Mesodermal cell (in vitro differentiated cells): ENCODE measurements around the gene TBX21.

Experiments
- H3K27ac ChIP-seq: 2 replicates; pipeline ENCODE4 v1.7.0; 2013; ENCODE audit warnings: mild to moderate bottlenecking, low read depth, low read length, moderate library complexity; ENCODE audit not compliant: severe bottlenecking
- H3K36me3 ChIP-seq: 2 replicates; pipeline ENCODE4 v1.7.1; 2013; ENCODE audit warnings: mild to moderate bottlenecking, low read length, moderate library complexity; ENCODE audit not compliant: control insufficient read depth, insufficient read depth
- H3K4me1 ChIP-seq: one replicate; pipeline ENCODE4 v1.7.1; 2013; ENCODE audit warnings: mild to moderate bottlenecking, low read length; ENCODE audit not compliant: insufficient read depth, control insufficient read depth, poor library complexity, severe bottlenecking
- H3K4me3 ChIP-seq: 2 replicates; pipeline ENCODE4 v1.7.0; 2013; ENCODE audit warnings: low read length, control low read depth, mild to moderate bottlenecking; ENCODE audit not compliant: insufficient read depth, poor library complexity, severe bottlenecking; ENCODE audit errors: extremely low read depth
- H3K9me3 ChIP-seq: 2 replicates; pipeline ENCODE4 v1.7.1; 2013; ENCODE audit warnings: mild to moderate bottlenecking, low read length, moderate library complexity; ENCODE audit not compliant: control insufficient read depth
- WGBS, 2 experiments: methylation state at CpG; one replicate each; pipeline ENCODE4 v1.1.5; 2013; ENCODE audit warnings: missing lambda C conversion rate in 2 of 2; ENCODE audit not compliant: insufficient coverage in 2 of 2; 5-methylcytosine and 5-hydroxymethylcytosine counted together

The TBX21 gene

DNA sequence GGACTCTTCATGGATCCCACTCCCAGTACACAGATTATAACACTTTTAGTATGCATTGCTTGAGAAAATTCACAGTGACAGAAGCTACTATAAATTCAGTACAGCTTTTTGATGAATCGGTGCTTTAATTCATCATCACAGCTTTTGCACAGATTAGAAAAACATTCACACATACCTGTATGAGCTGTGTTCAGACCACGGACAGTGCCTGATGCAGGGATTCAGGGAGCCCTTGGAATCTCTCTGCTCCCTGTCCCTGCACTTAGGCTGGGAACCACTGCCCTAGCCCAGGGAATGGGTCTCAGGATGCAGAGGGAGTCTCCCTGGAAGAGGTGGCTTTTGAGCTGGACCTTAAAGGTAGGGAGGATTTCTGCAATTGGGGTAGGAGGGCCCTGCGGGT is 25.2 kb upstream of the TBX21 start:
- Histone ChIP-seq H3K4me1 (peaks cover 10% of the 10 kb centered on the region), H3K36me3 (peaks cover 33% of the 10 kb centered on the region), H3K27ac (no peak overlapping the region), H3K4me3 (no peak overlapping the region), H3K9me3 (no peaks in the 10 kb centered on the region)
- WGBS, 2 experiments: 86% methylated on average over 2 of the region's 3 CpGs; no CpG with 5 or more reads in 1 of the 2 experiments

- Histone ChIP-seq H3K4me3 (no peak overlapping the region), H3K4me1 (peaks cover 10% of the 10 kb centered on the region), H3K36me3 (peaks cover 31% of the 10 kb centered on the region), H3K9me3 (no peaks in the 10 kb centered on the region), H3K27ac (no peak overlapping the region)
- 58 to 59% methylated on average over 7 to 15 of the region's 31 CpGs for WGBS, 2 experiments
These were observed 24.6 kb upstream of the TBX21 start for GRCh38 chr17:47708312-47708863.

DNA sequence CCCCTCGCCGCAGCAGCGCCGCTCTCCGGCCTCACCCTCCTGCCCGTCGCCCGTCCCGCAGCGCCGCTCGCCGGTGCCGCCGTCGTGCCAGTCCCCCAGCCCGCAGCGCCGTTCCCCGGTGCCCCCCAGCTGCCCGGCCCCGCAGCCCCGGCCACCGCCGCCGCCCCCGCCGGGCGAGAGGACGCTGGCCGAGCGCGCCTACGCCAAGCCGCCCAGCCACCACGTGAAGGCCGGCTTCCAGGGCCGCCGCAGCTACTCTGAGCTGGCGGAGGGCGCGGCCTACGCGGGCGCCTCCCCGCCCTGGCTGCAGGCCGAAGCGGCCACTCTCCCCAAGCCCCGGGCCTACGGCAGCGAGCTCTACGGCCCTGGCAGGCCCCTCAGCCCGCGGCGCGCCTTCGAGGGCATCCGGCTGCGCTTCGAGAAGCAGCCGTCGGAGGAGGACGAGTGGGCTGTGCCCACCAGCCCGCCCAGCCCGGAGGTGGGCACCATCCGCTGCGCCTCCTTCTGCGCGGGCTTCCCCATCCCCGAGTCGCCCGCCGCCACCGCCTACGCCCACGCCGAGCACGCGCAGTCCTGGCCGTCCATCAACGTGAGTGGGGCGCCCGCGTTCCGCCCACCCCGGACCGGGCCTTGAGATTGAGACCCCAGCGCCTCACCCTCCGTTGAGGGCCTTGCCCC is 24.0 kb upstream of the TBX21 start:
- Histone ChIP-seq H3K4me1 (peaks cover 10% of the 10 kb centered on the region), H3K36me3 (peaks cover 28% of the 10 kb centered on the region), H3K9me3 (no peaks in the 10 kb centered on the region), H3K27ac (no peak overlapping the region), H3K4me3 (no peak overlapping the region)
- 71 to 73% methylated on average over 48 to 78 of the region's 89 CpGs for WGBS, 2 experiments

GRCh38 chr17:47709594-47709993 is 23.4 kb upstream of the TBX21 start:
- no peaks in the 10 kb centered on the region for H3K9me3 ChIP-seq
- peaks cover 28% of the 10 kb centered on the region for H3K36me3 ChIP-seq
- H3K27ac ChIP-seq: no peak overlapping the region
- no peak overlapping the region for H3K4me3 ChIP-seq
- 100% methylated on average over 1 to 2 of the region's 3 CpGs for WGBS, 2 experiments
- peaks cover 10% of the 10 kb centered on the region for H3K4me1 ChIP-seq

DNA sequence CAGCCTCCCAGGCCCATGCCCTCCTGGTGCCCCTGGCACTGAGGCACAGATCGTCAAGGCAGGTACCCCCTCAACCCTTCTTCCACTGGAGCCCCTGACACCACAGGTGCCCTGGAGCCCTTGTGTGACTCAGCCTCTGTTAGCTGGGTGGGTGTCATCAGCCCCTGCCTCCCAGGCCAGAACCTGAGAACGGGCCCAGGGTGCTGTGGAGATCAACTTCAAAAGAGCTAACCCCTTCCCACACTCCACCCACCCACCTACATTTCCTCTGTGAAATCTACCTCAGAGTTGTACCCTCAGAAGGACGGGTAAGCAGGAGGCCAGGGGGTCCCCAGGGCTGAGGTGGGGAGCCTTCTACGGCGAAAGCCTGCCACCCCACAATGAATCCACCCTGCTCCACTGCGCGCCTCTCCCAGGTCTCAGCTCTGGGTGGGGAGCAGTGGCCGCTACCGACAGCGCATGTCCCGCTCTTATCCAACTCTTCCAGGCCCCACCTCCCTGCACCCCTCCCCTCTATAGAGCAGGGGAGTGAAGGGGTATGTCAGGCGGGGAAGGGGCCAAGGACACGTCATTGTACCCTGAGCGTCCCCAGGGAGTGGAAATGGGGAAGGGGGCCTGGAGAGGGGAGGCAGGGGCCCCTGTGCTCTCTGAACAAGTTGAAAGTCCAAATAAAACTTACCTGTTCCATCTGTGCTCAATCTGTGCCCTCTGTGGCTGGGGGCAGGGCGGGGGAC is 21.5 kb upstream of the TBX21 start:
- Histone ChIP-seq H3K9me3 (no peaks in the 10 kb centered on the region), H3K4me3 (no peak overlapping the region), H3K4me1 (no peaks in the 10 kb centered on the region), H3K36me3 (peaks cover 26% of the 10 kb centered on the region), H3K27ac (no peak overlapping the region)
- WGBS, 2 experiments: 95 to 98% methylated on average over 7 to 11 of the region's 15 CpGs

GRCh38 chr17:47712330-47713023 is 20.6 kb upstream of the TBX21 start:
- WGBS, 2 experiments: 82 to 98% methylated on average over 4 of the region's 5 CpGs
- Histone ChIP-seq H3K36me3 (peaks cover 26% of the 10 kb centered on the region), H3K27ac (no peak overlapping the region)

DNA sequence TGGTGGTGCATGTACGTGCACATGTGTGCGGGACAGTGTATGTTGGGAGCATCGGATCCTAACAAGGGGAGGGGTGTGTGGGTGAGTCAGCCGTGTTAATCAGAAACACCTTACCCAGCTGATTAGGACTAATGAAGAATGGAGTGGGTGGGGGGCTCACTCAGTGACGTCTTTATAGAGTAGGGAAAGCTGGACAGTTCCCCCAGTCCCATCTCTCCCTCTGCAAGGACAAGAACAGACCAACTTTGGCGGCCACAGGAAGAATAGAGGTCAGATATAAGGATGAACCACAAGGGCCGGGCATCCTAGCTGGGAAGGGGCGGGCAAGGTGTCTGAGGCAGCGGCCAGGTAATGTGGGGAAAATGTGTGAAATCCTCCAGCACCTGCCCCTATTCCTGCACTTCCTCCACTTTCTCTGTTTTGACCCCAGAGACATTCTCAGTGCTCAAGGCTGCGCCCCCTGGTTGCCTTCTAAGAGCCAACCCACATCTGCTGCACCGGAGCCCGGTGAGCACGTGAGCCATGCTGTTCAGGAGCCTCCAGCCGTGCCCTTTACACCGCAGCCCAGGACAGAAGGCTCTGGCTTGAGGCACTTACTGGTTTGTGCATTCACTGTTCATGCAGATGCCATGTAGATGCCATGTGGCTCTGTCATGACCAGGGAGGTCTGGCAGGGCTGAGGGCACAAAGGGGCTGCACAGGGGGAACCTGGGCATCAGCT is 18.9 kb upstream of the TBX21 start:
- Histone ChIP-seq H3K4me3 (no peak overlapping the region), H3K4me1 (peaks cover 3% of the 10 kb centered on the region), H3K36me3 (peaks cover 24% of the 10 kb centered on the region), H3K27ac (no peak overlapping the region), H3K9me3 (no peaks in the 10 kb centered on the region)
- WGBS, 2 experiments: 62 to 67% methylated on average over 11 to 12 of the region's 15 CpGs

More at GRCh38 chr17:47712330-47713023, 20.6 kb upstream of the TBX21 start:
- no peak overlapping the region for H3K4me3 ChIP-seq
- H3K9me3 ChIP-seq: no peaks in the 10 kb centered on the region
- no peaks in the 10 kb centered on the region for H3K4me1 ChIP-seq

- WGBS, 2 experiments: 74 to 85% methylated on average over 3 of the region's 6 CpGs
- peaks cover 16% of the 10 kb centered on the region for H3K36me3 ChIP-seq
- H3K4me3 ChIP-seq: no peak overlapping the region
- H3K27ac ChIP-seq: no peak overlapping the region
- no peaks in the 10 kb centered on the region for H3K9me3 ChIP-seq
- H3K4me1 ChIP-seq: peaks cover 8% of the 10 kb centered on the region
These were observed 18.2 kb upstream of the TBX21 start for GRCh38 chr17:47714773-47715396.

DNA sequence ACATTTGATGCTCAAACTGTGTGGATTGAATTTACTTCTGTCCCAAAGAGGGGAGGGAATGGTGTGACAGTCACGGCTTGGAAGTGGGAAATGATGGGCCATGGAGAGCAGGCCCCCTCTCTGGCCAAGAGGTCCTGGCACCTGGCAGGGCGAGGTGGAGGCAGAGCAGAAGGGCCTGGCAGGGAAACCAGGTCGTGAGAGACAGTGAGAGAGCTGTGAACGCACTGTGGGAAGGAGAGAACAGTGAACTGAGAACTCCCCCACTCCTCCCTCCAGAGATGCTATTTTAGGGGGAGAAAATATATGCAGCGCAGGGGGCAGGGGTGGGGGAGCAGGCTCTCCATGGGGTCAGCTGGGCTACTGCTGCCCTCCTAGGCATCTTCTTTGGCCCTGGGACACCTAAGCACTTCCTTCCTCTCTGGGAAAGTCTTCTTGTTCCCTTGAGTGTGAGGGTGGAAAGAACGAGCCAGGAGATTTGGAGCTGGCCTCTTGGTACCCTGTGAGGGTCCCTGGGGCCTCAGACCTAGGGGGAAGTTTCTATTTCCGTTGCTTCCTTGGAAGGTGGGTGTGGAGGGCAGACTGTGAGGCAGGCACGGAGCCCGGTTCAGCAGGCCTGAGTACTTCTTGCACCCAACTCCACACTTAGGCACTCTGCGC is 17.2 kb upstream of the TBX21 start:
- Histone ChIP-seq H3K4me3 (no peak overlapping the region), H3K27ac (no peak overlapping the region)
- WGBS, 2 experiments: 82 to 84% methylated on average over 2 to 4 of the region's 10 CpGs

More for the DNA sequence above, 17.2 kb upstream of the TBX21 start:
- Histone ChIP-seq H3K4me1 (peaks cover 10% of the 10 kb centered on the region), H3K9me3 (no peaks in the 10 kb centered on the region), H3K36me3 (peaks cover 8% of the 10 kb centered on the region)
